Fibroblast of lung (primary cell): Measurements from ENCODE around the gene ENG. TPM values are rescaled to one million over a fixed set of nuclear protein-coding genes. Genes with fewer than 3 reads are reported as not detected.

Source experiments
- DNase-seq, 2 donors: peaks; one replicate each; pipeline versions ENCODE4 v3.0.0 to v3.0.0-alpha.2; 2010; ENCODE audit warnings: low read depth in 2 of 2
- H2AFZ ChIP-seq: 2 replicates; pipeline ENCODE4 v1.5.1; 2012; ENCODE audit warnings: low read length, control low read depth, inconsistent platforms
- H3K27ac ChIP-seq: 2 replicates; pipeline ENCODE4 v1.5.1; 2011; ENCODE audit warnings: low read length, control low read depth; ENCODE audit not compliant: insufficient read depth
- H3K27me3 ChIP-seq: 2 replicates; pipeline ENCODE4 v1.5.1; 2011; ENCODE audit warnings: mild to moderate bottlenecking, low read length; ENCODE audit not compliant: control insufficient read depth, insufficient read depth
- H3K36me3 ChIP-seq: 2 replicates; pipeline ENCODE4 v1.5.1; 2011; ENCODE audit warnings: low read length; ENCODE audit not compliant: control insufficient read depth, insufficient read depth
- H3K4me1 ChIP-seq: 2 replicates; pipeline ENCODE4 v1.5.1; 2011; ENCODE audit warnings: low read length; ENCODE audit not compliant: control insufficient read depth, insufficient read depth; ENCODE audit errors: extremely low read depth
- H3K4me2 ChIP-seq: 2 replicates; pipeline ENCODE4 v1.5.1; 2011; ENCODE audit warnings: low read length, control low read depth; ENCODE audit not compliant: insufficient read depth; ENCODE audit errors: extremely low read depth
- H3K4me3 ChIP-seq, 4 experiments: fragments of 200-600 bp in 1 of 4; sonication (generic) in 1 of 4; replicated peaks in 1 of 4; 2 replicates each; pipeline ENCODE4 v1.5.1; 2011 to 2016; ENCODE audit warnings: low read length in 4 of 4, low read depth in 3 of 4, mild to moderate bottlenecking in 3 of 4, control low read depth in 2 of 4, inconsistent platforms in 1 of 4, mixed read lengths in 1 of 4; ENCODE audit not compliant: insufficient read depth in 1 of 4; ENCODE audit errors: control extremely low read depth in 1 of 4
- H3K79me2 ChIP-seq: 2 replicates; pipeline ENCODE4 v1.5.1; 2012; ENCODE audit warnings: mild to moderate bottlenecking, low read length, inconsistent platforms; ENCODE audit not compliant: control insufficient read depth, insufficient read depth
- H3K9ac ChIP-seq: 2 replicates; pipeline ENCODE4 v1.5.1; 2011; ENCODE audit warnings: mild to moderate bottlenecking, low read length, control low read depth; ENCODE audit not compliant: insufficient read depth
- H3K9me3 ChIP-seq: 2 replicates; pipeline ENCODE4 v1.5.1; 2012; ENCODE audit warnings: low read depth, low read length; ENCODE audit not compliant: control insufficient read depth, insufficient read depth
- H4K20me1 ChIP-seq: 2 replicates; pipeline ENCODE4 v1.5.1; 2011; ENCODE audit warnings: low read length; ENCODE audit not compliant: control insufficient read depth, insufficient read depth; ENCODE audit errors: extremely low read depth
- EZH2 ChIP-seq: IDR thresholded peaks from 2 replicates; pipeline ENCODE4 v1.5.1; 2012; ENCODE audit warnings: low read length, control low read depth, mild to moderate bottlenecking; ENCODE audit errors: missing control alignments
- polyA plus RNA-seq, 2 donors: library from polyadenylated mRNA; depleted of rRNA in 1 of 2; stranded (reverse) in 1 of 2; unstranded in 1 of 2; fragments of >200 nt; gene quantifications; 2 replicates each; pipeline ENCODE4 v1.2.1, GENCODE V29; 2011 to 2012; ENCODE audit warnings: missing spikeins in 1 of 2
- total RNA-seq: library from RNA; depleted of rRNA; stranded (reverse); fragments of >200 nt; gene quantifications from 2 replicates; pipeline ENCODE4 v1.2.1, GENCODE V29; 2014
- TF ChIP-seq, protein P1 (sequence below), 2 donors: IDR thresholded peaks in 1 of 2; conservative IDR thresholded peaks in 1 of 2; 1 replicate in 1 of 2; 2 replicates in 1 of 2; pipeline ENCODE4 v1.5.1; 2011 to 2012; ENCODE audit warnings: low read length in 2 of 2, control low read depth in 1 of 2, inconsistent platforms in 1 of 2, low read depth in 1 of 2, mild to moderate bottlenecking in 1 of 2

The ENG gene
- total and polyA plus RNA-seq, 2 donors (not counting 1 experiment from before 2014, with no cell fraction given), result 30.4 to 59.0 TPM

DNA sequence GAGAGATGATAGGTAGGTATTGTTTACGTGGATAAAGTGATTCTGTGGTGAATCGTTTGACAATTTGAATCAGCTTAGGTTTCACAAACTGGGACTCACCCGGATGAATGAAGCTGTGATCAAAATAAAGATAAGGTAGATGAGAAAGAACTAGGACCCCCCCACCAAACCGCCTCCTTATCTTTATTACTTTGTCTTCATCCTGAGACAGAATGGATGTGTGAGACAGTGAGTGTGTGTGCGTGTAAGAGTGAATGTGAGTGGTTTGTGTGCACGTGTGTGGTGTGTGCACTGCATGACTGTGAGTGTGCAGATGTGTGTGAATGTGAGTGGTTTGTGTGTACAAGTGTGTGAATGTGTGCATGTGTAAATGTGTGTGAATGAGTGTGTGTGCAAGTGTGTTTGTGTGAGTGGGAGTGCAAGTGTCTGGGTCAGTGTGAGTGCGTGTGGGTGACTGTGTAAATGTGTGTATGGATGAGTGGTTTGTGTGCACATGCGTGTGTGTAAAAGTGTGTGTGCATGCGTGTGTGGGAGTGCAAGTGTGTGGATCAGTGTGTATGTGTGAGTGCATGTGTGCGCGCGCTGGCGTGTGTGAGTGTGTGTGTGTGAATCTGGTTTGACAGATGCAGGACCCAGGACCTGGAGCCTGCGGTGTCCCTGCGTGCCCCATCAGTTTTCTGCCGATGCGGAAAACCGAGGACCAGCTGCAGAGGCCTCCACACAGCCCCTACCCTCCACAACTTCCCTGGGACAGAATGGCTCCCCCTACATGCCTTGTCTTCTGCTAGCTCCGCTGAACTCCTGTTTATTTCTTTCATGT lies 11.4 kb upstream of the ENG start:
- TF ChIP-seq EZH2, result no peak
- TF ChIP-seq, protein P1, sequence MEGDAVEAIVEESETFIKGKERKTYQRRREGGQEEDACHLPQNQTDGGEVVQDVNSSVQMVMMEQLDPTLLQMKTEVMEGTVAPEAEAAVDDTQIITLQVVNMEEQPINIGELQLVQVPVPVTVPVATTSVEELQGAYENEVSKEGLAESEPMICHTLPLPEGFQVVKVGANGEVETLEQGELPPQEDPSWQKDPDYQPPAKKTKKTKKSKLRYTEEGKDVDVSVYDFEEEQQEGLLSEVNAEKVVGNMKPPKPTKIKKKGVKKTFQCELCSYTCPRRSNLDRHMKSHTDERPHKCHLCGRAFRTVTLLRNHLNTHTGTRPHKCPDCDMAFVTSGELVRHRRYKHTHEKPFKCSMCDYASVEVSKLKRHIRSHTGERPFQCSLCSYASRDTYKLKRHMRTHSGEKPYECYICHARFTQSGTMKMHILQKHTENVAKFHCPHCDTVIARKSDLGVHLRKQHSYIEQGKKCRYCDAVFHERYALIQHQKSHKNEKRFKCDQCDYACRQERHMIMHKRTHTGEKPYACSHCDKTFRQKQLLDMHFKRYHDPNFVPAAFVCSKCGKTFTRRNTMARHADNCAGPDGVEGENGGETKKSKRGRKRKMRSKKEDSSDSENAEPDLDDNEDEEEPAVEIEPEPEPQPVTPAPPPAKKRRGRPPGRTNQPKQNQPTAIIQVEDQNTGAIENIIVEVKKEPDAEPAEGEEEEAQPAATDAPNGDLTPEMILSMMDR (conservative IDR thresholded peaks at IDR 0.05 in 1 of 2, IDR thresholded peaks at IDR 0.05 in 1 of 2; ENCODE audit: low read depth in 1 of 2, low read length in 2 of 2), result no peak
- no peak overlapping the region for H3K9ac ChIP-seq
- H3K4me3 ChIP-seq, result no peak overlapping the region
- H3K27ac ChIP-seq, result no peak overlapping the region
- no peaks in the 10 kb centered on the region for H3K79me2 ChIP-seq
- H3K27me3 ChIP-seq, result no peaks in the 10 kb centered on the region
- no peak for DNase-seq
- no peak overlapping the region for H2AFZ ChIP-seq
- no peak overlapping the region for H3K4me2 ChIP-seq
- H3K9me3 ChIP-seq, result no peaks in the 10 kb centered on the region
- H3K36me3 ChIP-seq, result peaks cover 14% of the 10 kb centered on the region
- no peaks in the 10 kb centered on the region for H3K4me1 ChIP-seq
- no peaks in the 10 kb centered on the region for H4K20me1 ChIP-seq

- TF ChIP-seq, protein P1 (conservative IDR thresholded peaks at IDR 0.05 in 1 of 2, IDR thresholded peaks at IDR 0.05 in 1 of 2; ENCODE audit: low read depth in 1 of 2, low read length in 2 of 2), result no peak
- no peak for TF ChIP-seq EZH2
- H3K9me3 ChIP-seq, result no peaks in the 10 kb centered on the region
- H3K4me2 ChIP-seq, result no peak overlapping the region
- no peaks in the 10 kb centered on the region for H4K20me1 ChIP-seq
- no peak overlapping the region for H3K4me3 ChIP-seq
- no peaks in the 10 kb centered on the region for H3K27me3 ChIP-seq
- H3K4me1 ChIP-seq, result peaks cover 2% of the 10 kb centered on the region
- peaks cover 9% of the 10 kb centered on the region for H3K36me3 ChIP-seq
- no peak overlapping the region for H3K9ac ChIP-seq
- no peak overlapping the region for H3K27ac ChIP-seq
- no peak overlapping the region for H2AFZ ChIP-seq
- H3K79me2 ChIP-seq, result no peaks in the 10 kb centered on the region
- no peak for DNase-seq
Measured at GRCh38 chr9:127863191-127863621, 8.7 kb upstream of the ENG start.

DNA sequence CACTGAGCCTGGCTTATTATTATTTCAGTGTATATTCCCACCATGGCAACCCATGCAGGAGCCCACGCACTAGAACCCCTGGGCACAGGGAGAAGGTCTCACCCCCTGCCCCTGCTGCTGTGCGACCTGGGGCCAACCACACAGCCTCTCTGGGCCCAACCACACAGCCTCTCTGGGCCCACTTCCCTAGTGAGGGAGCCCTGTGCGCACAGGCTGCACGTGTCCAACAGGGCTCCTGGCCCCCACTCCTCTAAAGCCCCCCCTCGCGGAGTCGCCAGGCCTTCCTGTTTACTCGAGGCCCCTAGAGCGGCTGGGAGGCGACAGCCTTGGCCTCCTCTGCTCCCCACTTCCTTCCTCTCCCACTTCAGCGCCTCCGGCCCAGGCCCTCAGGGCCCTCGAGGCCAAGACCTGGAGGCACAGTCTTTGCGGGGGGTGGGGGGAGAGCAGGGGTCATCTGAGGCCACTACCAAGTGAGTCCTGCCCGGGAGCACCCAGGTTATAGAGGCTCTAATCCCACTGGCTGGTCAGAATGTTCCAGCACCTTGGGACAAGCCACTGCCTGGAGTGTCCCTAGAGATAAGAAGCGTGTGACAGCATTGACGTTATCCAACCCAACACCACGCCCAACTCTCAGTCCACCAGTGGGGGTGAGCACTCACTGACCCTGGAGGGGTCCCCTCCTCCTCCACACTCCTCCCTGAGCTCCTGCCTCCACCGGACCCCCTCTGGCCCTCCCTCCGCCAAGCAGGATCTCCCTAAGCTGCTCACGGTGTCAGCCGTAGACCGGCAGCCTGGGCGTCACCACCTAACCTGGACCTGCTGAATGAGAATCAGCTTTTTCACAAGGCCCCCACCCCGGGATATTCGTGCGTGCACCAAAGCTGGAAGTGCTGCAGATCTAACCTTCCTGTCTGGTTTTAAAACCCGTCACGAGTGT lies 7.9 kb upstream of the ENG start:
- Histone ChIP-seq H3K4me3 (no peak overlapping the region), H3K4me2 (no peak overlapping the region), H3K9me3 (no peaks in the 10 kb centered on the region), H3K27ac (no peak overlapping the region), H2AFZ (no peak overlapping the region), H3K9ac (no peak overlapping the region), H4K20me1 (no peaks in the 10 kb centered on the region), H3K27me3 (no peaks in the 10 kb centered on the region), H3K4me1 (peaks cover 9% of the 10 kb centered on the region), H3K79me2 (no peaks in the 10 kb centered on the region), H3K36me3 (peaks cover 4% of the 10 kb centered on the region)
- TF ChIP-seq, protein P1 (conservative IDR thresholded peaks at IDR 0.05 in 1 of 2, IDR thresholded peaks at IDR 0.05 in 1 of 2; ENCODE audit: low read depth in 1 of 2, low read length in 2 of 2), result no peak
- TF ChIP-seq EZH2, result no peak
- DNase-seq, result no peak
